Upper lobe of left lung (tissue), 4 donors: ENCODE results near the gene ADAMTSL5.

ENCODE experiments used
- EP300 ChIP-seq, 4 donors: sonication (generic); formaldehyde crosslinking; IDR thresholded peaks; one replicate each; pipeline ENCODE4 v1.5.1; 2017; ENCODE audit warnings: antibody characterized with exemption in 4 of 4, control low read depth in 2 of 4
- POLR2A ChIP-seq, 4 donors: fragments of 450-650 bp; IDR thresholded peaks; one replicate each; pipeline ENCODE4 v1.5.1; 2016 to 2017; ENCODE audit warnings: antibody characterized with exemption in 4 of 4, mild to moderate bottlenecking in 2 of 4
- POLR2AphosphoS5 ChIP-seq, 2 donors: sonication (generic); formaldehyde crosslinking; IDR thresholded peaks; one replicate each; pipeline ENCODE4 v1.5.1; 2017; ENCODE audit warnings: antibody characterized with exemption in 2 of 2
- TF ChIP-seq, protein P1 (sequence below), 6 experiments: fragments of 450-650 bp in 4 of 6; fragments of 200-600 bp in 2 of 6; sonication (generic) in 2 of 6; IDR thresholded peaks; one replicate each; pipeline ENCODE4 v1.5.1; 2016 to 2019; ENCODE audit warnings: antibody characterized with exemption in 6 of 6

DNA sequence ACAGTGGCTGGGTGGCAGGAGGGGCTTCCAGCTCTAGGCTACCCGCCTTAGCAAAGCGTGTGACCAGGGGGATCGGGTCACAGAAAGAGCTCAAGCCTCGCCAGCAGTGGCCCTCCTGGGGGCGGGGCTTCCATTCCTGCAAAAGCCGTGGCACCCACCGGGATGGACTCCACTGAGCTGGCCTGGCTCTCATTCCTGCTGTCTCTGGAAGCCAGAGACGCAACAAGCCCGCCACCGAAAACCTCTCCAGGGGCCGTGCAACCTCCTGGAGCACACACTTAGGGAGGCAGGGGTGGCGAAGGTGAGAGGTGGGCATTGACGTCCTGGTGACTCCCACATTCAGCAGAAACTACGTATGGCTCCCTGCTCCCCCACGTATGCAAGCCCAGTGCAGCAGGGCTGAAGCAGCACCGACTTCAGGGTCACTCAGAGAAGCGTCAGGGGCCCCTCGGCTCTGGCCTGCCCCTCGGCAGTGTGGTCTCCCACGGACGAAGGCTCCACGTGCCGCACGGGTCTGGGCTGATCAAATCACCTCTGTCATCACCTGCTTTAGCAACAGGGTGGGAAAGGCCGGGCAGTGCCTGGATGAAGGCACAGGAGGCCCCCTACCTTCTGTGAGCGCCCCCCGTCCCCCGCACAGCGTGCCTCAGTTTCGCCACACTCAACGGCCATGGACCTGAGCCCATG lies 36.9 kb downstream of the ADAMTSL5 start:
- TF ChIP-seq, protein P1, sequence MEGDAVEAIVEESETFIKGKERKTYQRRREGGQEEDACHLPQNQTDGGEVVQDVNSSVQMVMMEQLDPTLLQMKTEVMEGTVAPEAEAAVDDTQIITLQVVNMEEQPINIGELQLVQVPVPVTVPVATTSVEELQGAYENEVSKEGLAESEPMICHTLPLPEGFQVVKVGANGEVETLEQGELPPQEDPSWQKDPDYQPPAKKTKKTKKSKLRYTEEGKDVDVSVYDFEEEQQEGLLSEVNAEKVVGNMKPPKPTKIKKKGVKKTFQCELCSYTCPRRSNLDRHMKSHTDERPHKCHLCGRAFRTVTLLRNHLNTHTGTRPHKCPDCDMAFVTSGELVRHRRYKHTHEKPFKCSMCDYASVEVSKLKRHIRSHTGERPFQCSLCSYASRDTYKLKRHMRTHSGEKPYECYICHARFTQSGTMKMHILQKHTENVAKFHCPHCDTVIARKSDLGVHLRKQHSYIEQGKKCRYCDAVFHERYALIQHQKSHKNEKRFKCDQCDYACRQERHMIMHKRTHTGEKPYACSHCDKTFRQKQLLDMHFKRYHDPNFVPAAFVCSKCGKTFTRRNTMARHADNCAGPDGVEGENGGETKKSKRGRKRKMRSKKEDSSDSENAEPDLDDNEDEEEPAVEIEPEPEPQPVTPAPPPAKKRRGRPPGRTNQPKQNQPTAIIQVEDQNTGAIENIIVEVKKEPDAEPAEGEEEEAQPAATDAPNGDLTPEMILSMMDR (IDR thresholded peaks at IDR 0.05) = no peak
- TF ChIP-seq POLR2A (IDR thresholded peaks at IDR 0.05) (no peak), EP300 (IDR thresholded peaks at IDR 0.05) (no peak), POLR2AphosphoS5 (IDR thresholded peaks at IDR 0.05) (no peak)
